RWPE2 (cell line): Measurements from ENCODE around the gene STRBP.
A peak's percentile ranks its signal among the peaks of the same experiment; 100 is the strongest.

Experiments used
- ATAC-seq: fragments of 200-7000 bp; cut with Tn5 transposase; 3 replicates; pipeline ENCODE4 v1.9.1; 2021; ENCODE audit warnings: low read depth
- DNase-seq: peaks from one replicate; pipeline ENCODE4 v3.0.0-alpha.2; 2020; ENCODE audit warnings: low spot score
- H3K27ac ChIP-seq: fragments of 450-650 bp; 2 replicates; pipeline ENCODE4 v1.5.1; 2017; ENCODE audit warnings: mild to moderate bottlenecking; ENCODE audit not compliant: poor library complexity, severe bottlenecking
- H3K27me3 ChIP-seq: fragments of 250-450 bp; sonication (Bioruptor Pico); 2 replicates; pipeline ENCODE4 v1.5.1; 2021; ENCODE audit warnings: mild to moderate bottlenecking, moderate library complexity; ENCODE audit not compliant: insufficient read depth, poor library complexity, severe bottlenecking
- H3K36me3 ChIP-seq: fragments of 250-450 bp; sonication (Bioruptor Pico); 2 replicates; pipeline ENCODE4 v1.5.1; 2020; ENCODE audit warnings: low read depth, mild to moderate bottlenecking, moderate library complexity
- H3K4me1 ChIP-seq: fragments of 250-450 bp; sonication (Bioruptor Pico); 2 replicates; pipeline ENCODE4 v1.5.1; 2021; ENCODE audit warnings: mild to moderate bottlenecking, moderate library complexity; ENCODE audit not compliant: insufficient read depth, poor library complexity, severe bottlenecking
- H3K4me3 ChIP-seq: fragments of 250-450 bp; sonication (Bioruptor Pico); 2 replicates; pipeline ENCODE4 v1.5.1; 2021; ENCODE audit warnings: mild to moderate bottlenecking, moderate library complexity; ENCODE audit not compliant: severe bottlenecking
- H3K9me3 ChIP-seq: fragments of 250-450 bp; sonication (Bioruptor Pico); 2 replicates; pipeline ENCODE4 v1.5.1; 2021; ENCODE audit warnings: mild to moderate bottlenecking, moderate library complexity; ENCODE audit not compliant: severe bottlenecking
- CTCF ChIP-seq: fragments of 450-650 bp; IDR thresholded peaks from one replicate; pipeline ENCODE4 v1.5.1; 2017; ENCODE audit warnings: mild to moderate bottlenecking, moderate library complexity; ENCODE audit not compliant: poor library complexity, severe bottlenecking

The STRBP gene

GRCh38 chr9:123268465-123269259 is at the start of gene STRBP:
Gene STRBP, minus strand, starts transcription at chr9:123268586. Its CDS starts 84,452 bp downstream, at chr9:123184134.
- H3K4me1 ChIP-seq = no peaks in the 10 kb centered on the region
- no peaks in the 10 kb centered on the region for H3K9me3 ChIP-seq
- TF ChIP-seq CTCF = peak; percentile 19
- no peaks in the 10 kb centered on the region for H3K36me3 ChIP-seq
- peak within 1 kb of the TSS; percentile 98 for H3K4me3 ChIP-seq
- no peak within 1 kb of the TSS for H3K27ac ChIP-seq
- peak; percentile 88 for ATAC-seq
- H3K27me3 ChIP-seq = no peaks in the 10 kb centered on the region
- DNase-seq = peak; percentile 83

GRCh38 chr9:123316053-123316718 is 47.8 kb upstream of the STRBP start:
- DNase-seq (no peak), ATAC-seq (no peak)
- H3K27me3 ChIP-seq = no peaks in the 10 kb centered on the region
- no peak for TF ChIP-seq CTCF
- H3K27ac ChIP-seq = no peak overlapping the region
- H3K4me3 ChIP-seq = no peak overlapping the region
- H3K36me3 ChIP-seq = no peaks in the 10 kb centered on the region
- H3K9me3 ChIP-seq = no peaks in the 10 kb centered on the region
- no peaks in the 10 kb centered on the region for H3K4me1 ChIP-seq

- DNase-seq (no peak), ATAC-seq (no peak)
- Histone ChIP-seq H3K36me3 (no peaks in the 10 kb centered on the region), H3K9me3 (no peaks in the 10 kb centered on the region), H3K27ac (no peak overlapping the region), H3K27me3 (no peaks in the 10 kb centered on the region), H3K4me1 (no peaks in the 10 kb centered on the region), H3K4me3 (no peak overlapping the region)
- TF ChIP-seq CTCF = no peak
Observed at GRCh38 chr9:123315635-123316034, 47.2 kb upstream of the STRBP start.

GRCh38 chr9:123314617-123315016 is 46.2 kb upstream of the STRBP start:
- no peaks in the 10 kb centered on the region for H3K4me1 ChIP-seq
- no peak overlapping the region for H3K4me3 ChIP-seq
- H3K27ac ChIP-seq = no peak overlapping the region
- ATAC-seq (no peak), DNase-seq (no peak)
- H3K27me3 ChIP-seq = no peaks in the 10 kb centered on the region
- H3K36me3 ChIP-seq = no peaks in the 10 kb centered on the region
- no peaks in the 10 kb centered on the region for H3K9me3 ChIP-seq
- no peak for TF ChIP-seq CTCF

- no peak overlapping the region for H3K4me3 ChIP-seq
- no peaks in the 10 kb centered on the region for H3K36me3 ChIP-seq
- ATAC-seq = no peak
- no peaks in the 10 kb centered on the region for H3K9me3 ChIP-seq
- DNase-seq = no peak
- no peaks in the 10 kb centered on the region for H3K27me3 ChIP-seq
- H3K4me1 ChIP-seq = no peaks in the 10 kb centered on the region
- no peak overlapping the region for H3K27ac ChIP-seq
- TF ChIP-seq CTCF = no peak
Observed at GRCh38 chr9:123312306-123312877, 44.0 kb upstream of the STRBP start.
